Thymus (tissue), 11 donors: ENCODE data around the gene KRTAP5-11. TPM values are rescaled to one million over a fixed set of nuclear protein-coding genes. Genes with fewer than 3 reads are reported as not detected.
"Not testable (repeated sequence)": the region's sequence is repeated elsewhere in the genome, so short reads cannot be mapped to it uniquely, and the experiment has no call there.

ENCODE experiments used
- DNase-seq, 9 donors: peaks; one replicate each; pipeline ENCODE4 v3.0.0-alpha.2; 2013; ENCODE audit warnings: low spot score in 9 of 9, low read depth in 6 of 9, missing footprints in 1 of 9
- H3K27ac ChIP-seq, 2 donors: one replicate each; pipeline ENCODE4 v1.5.1; 2013; ENCODE audit warnings: control low read depth in 1 of 2, low read depth in 1 of 2, low read length in 1 of 2, mild to moderate bottlenecking in 1 of 2, moderate library complexity in 1 of 2
- H3K27me3 ChIP-seq, 2 donors: one replicate each; pipeline ENCODE4 v1.5.1; 2013; ENCODE audit warnings: low read length in 1 of 2; ENCODE audit not compliant: control insufficient read depth in 2 of 2, insufficient read depth in 1 of 2
- H3K36me3 ChIP-seq, 2 donors: one replicate each; pipeline ENCODE4 v1.5.1; 2013; ENCODE audit warnings: low read length in 1 of 2, mild to moderate bottlenecking in 1 of 2, moderate library complexity in 1 of 2; ENCODE audit not compliant: control insufficient read depth in 2 of 2, insufficient read depth in 2 of 2
- H3K4me1 ChIP-seq, 2 donors: one replicate each; pipeline ENCODE4 v1.5.1; 2013; ENCODE audit warnings: low read length in 2 of 2; ENCODE audit not compliant: control insufficient read depth in 2 of 2, insufficient read depth in 2 of 2
- H3K4me3 ChIP-seq, 2 donors: one replicate each; pipeline ENCODE4 v1.5.1; 2013; ENCODE audit warnings: low read length in 2 of 2, control low read depth in 1 of 2, mild to moderate bottlenecking in 1 of 2
- H3K9me3 ChIP-seq, 2 donors: one replicate each; pipeline ENCODE4 v1.5.1; 2013; ENCODE audit warnings: low read length in 1 of 2, mild to moderate bottlenecking in 1 of 2; ENCODE audit not compliant: control insufficient read depth in 2 of 2, insufficient read depth in 1 of 2
- WGBS: extraction: QIAGEN DNeasy Blood & Tissue Kit; methylation state at CpG from one replicate; pipeline ENCODE4 v1.1.7; 2013; 5-methylcytosine and 5-hydroxymethylcytosine counted together
- polyA plus RNA-seq: library from polyadenylated mRNA; stranded (reverse); fragments of 200-250 nt; gene quantifications from one replicate; pipeline ENCODE4 v1.2.3, GENCODE V29; 2013
- total RNA-seq: library from RNA; stranded (reverse); fragments of 120-200 nt; gene quantifications from one replicate; pipeline ENCODE4 v1.2.4, GENCODE V29; 2013
- donor health status: healthy.

KRTAP5-11 gene
- total and polyA plus RNA-seq, 2 donors: not detected

DNA sequence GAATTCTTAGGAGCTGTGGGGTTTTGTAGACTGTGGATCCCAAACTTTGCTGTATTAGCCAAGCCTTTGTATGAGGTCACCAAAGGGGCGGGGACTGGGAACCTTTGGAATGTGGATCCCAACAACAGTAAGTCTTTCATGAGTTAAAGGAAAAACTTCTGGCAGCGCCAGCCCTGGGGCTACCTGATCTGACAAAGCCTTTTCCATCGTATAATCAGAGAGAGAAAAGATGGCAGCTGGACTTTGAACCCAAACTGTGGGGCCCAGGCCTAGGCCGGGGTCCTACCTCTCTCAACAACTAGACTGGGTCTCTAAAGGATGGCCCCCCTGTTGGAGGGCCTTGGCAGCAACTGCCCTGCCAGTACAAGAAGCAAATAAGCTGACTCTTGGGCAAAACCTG is 5.6 kb upstream of the KRTAP5-11 start:
- H3K27ac ChIP-seq, H3K4me1 ChIP-seq, H3K4me3 ChIP-seq, H3K36me3 ChIP-seq, H3K27me3 ChIP-seq, H3K9me3 ChIP-seq, DNase-seq: not testable (repeated sequence)
- WGBS: 60% methylated on average over 4 of the region's 4 CpGs

DNA sequence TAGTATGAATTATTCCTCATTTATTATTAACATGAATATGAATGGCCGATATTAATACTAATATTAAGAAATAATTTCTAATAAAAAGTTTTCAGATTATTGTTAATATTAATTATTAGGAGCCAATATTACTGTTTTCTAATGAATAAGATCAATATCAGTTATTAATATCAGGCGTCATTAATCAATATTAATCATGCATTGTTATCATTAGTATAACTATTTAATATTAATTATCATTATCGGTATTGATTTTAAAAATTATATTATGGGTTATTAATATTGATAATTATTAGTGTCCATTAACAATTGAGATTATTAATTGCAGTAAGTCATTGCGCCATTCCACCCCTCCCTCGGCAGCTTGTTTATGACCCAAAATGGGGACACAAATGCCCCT is 3.0 kb upstream of the KRTAP5-11 start:
- WGBS: 86% methylated on average over 5 of the region's 5 CpGs
- not testable (repeated sequence) for H3K27me3 ChIP-seq, H3K4me1 ChIP-seq, H3K4me3 ChIP-seq, H3K27ac ChIP-seq, DNase-seq, H3K9me3 ChIP-seq, H3K36me3 ChIP-seq

GRCh38 chr11:71582969-71583368 is 294 bp upstream of the KRTAP5-11 start:
- not testable (repeated sequence) for H3K9me3 ChIP-seq, H3K27me3 ChIP-seq, H3K4me1 ChIP-seq, H3K36me3 ChIP-seq, H3K4me3 ChIP-seq, DNase-seq, H3K27ac ChIP-seq
- WGBS: 70% methylated on average over 2 of the region's 2 CpGs

GRCh38 chr11:71581826-71582225 is 849 bp downstream of the KRTAP5-11 start:
- Histone ChIP-seq H3K4me1 (no peaks in the 10 kb centered on the region), H3K9me3 (no peaks in the 10 kb centered on the region), H3K4me3 (no peak overlapping the region), H3K27me3 (peaks cover 0 to 4% of the 10 kb centered on the region in 2 donors), H3K36me3 (no peaks in the 10 kb centered on the region), H3K27ac (no peak overlapping the region)
- 90% methylated on average over 4 of the region's 4 CpGs for WGBS
- DNase-seq: no peak

DNA sequence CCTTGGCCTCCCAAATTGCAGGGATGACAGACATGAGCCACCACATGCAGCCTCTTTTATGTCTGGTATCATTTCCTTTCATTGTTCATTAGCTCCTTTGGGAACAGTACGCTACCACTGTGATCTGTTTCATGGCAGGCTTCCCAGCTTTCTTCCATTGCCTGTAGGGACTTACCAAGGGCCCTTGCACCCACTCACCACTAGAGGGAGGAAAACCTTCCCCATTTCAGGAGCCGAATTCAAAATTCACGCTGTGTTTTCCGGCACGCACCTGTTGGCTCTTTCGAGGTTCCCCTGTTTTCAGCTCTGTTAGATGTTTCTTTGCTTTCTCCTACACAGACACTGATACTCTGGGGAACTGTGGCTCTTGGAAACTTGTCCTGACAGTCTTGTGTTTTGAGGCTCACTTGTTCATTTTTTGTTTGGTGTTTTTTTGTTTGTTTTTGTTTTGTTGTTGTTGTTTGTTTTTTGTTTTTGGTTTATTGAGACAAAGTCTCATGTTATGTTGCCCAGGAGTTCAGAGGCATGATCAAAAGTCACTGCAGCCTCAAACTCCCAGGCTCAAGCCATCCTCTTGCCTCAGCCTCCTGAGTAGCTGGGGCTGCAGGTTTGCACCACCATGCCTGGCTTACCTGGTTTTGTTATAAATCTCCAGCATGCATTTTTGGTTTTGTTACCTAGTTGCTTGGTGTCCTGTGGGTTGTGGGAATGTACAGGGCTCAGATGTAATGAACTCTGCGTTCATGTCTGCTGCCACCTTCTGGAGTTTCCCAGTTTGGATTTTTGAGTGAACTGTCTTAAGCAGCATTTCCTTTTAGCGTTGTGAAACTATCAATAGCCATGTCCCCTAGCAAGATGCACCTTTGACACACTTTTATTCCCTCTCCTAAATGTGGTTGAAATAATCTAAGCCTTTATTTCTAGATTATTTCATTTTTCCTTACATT is 2.3 kb downstream of the KRTAP5-11 start:
- Histone ChIP-seq H3K27me3 (peaks cover 0 to 4% of the 10 kb centered on the region in 2 donors), H3K36me3 (no peaks in the 10 kb centered on the region), H3K4me3 (no peak overlapping the region), H3K27ac (no peak overlapping the region), H3K9me3 (no peaks in the 10 kb centered on the region), H3K4me1 (no peaks in the 10 kb centered on the region)
- WGBS: 13% methylated on average over 8 of the region's 8 CpGs
- peak in 3 of 9 donors; percentile 13 to 28 (median 15) for DNase-seq

DNA sequence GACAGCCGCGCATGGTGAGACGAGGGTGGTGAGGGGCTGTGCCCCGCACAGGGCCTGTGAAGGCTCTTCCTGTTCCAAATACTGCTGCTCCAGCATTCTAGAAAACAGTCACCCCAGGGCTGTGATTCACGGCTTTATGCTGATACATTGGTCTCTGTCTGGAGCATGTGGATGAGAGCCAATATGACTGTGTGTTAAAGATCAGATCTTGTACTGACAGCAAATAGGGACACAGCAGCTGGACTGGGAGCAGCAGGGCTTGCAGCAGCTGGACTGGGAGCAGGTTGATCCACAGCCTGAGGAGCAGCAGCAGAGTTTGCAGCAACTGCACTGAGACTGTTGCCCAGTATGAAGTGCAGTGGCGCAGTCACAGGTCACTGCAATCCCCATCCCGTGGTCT is 3.2 kb downstream of the KRTAP5-11 start:
- H3K27ac ChIP-seq, H3K27me3 ChIP-seq, DNase-seq, H3K9me3 ChIP-seq, H3K4me3 ChIP-seq, H3K36me3 ChIP-seq, H3K4me1 ChIP-seq: not testable (repeated sequence)
- WGBS: 82% methylated on average over 7 of the region's 7 CpGs

DNA sequence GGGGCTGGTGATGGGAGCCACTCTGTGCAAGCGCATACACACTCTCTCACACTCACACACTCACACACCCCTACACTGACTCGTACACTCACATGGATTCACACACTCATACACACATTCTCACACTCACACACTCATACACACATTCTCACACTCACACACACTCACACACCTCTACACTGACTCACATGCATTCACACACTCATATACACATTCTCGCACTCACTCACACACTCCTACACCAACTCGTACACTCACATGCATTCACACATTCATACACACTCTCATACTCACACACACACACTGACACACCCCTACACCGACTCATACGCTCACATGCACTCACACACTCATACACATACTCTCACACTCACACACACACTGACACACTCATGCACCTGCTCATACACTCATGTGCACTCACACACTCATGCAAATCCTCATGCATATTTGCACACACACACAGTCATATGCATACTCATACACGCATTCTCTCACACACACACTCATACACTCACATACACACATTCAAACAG is 5.1 kb downstream of the KRTAP5-11 start:
- Histone ChIP-seq H3K36me3 (no peaks in the 10 kb centered on the region), H3K27me3 (peaks cover 0 to 6% of the 10 kb centered on the region in 2 donors), H3K4me3 (no peak overlapping the region), H3K4me1 (no peaks in the 10 kb centered on the region), H3K27ac (no peak overlapping the region), H3K9me3 (no peaks in the 10 kb centered on the region)
- WGBS: 94% methylated on average over 7 of the region's 7 CpGs
- no peak for DNase-seq

DNA sequence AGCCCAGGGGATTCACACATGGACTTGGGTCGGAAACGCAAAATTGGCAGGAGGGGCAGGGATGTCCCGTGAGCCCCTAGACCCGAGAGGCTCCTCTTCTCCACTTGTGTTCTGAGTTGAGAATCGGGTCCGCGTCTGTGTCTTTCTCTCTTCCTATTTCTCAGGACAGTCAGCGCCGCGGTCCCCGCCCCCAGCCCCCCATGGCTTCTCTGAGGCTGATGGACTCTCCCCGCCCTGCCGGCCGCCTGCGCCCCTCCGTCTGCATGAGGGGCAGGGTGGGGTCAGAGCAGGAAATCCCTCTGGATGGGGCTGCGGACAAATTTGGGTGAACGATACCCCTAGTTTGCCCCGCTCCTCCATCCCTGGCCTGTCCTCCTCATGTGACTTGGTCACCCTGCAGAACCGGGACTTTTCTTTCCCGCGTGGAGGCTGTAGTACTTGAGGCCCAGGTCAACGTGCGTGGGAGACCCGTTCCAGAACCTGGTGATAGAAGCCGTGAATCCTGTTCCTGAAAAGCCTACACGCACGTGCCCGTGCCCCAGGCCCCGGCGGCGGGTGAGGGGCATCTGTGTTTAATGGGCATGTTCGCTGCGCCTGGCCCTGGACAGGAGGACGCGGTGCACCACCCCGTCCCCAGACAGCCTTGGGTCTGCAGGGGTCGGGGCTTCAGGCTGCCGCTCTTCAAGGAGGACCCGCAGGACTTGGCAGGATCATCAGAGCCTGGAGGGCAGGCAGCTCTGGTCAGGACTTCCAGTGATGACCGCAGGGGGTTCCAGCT is 5.8 kb downstream of the KRTAP5-11 start:
- not testable (repeated sequence) for H3K36me3 ChIP-seq, H3K27me3 ChIP-seq, H3K9me3 ChIP-seq, H3K27ac ChIP-seq, DNase-seq, H3K4me1 ChIP-seq, H3K4me3 ChIP-seq
- WGBS: 93% methylated on average over 38 of the region's 41 CpGs
